ENCODE results near the gene GUCY2C.

GUCY2C gene

DNA sequence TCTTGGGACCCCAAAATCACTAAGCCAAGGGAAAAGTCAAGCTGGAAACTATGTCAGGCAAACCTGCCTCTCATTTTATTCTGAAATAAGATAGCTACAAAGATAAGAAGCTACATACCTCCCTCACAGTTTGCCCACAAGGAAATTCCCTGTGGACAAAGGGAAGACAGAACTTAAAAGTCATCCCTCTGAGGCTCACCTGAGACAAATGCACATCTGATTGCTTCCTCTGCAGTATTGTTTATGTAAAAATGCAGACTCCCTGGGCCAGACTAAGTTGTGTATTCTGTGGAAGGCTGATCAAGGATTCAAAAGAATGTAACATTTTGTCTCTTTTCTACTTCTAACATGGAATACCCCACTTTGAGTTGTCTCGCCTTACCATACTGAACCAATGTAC, 126.2 kb downstream of the GUCY2C start:
- H3K9ac ChIP-seq = no peak overlapping the region
- H3K4me2 ChIP-seq = no peak overlapping the region
- no peak overlapping the region for H3K4me3 ChIP-seq (IDR thresholded peaks at IDR 0.05; ENCODE audit: insufficient read depth, low read depth, low read length)
- H3K4me1 ChIP-seq (ENCODE audit: low read depth, poor library complexity, severe bottlenecking) = no peaks in the 10 kb centered on the region
- H2AFZ ChIP-seq (ENCODE audit: low read depth) = no peak overlapping the region
- no peaks in the 10 kb centered on the region for H3K27me3 ChIP-seq (ENCODE audit: insufficient read depth, low read depth)
- H3K79me2 ChIP-seq (ENCODE audit: insufficient read depth, low read depth) = no peaks in the 10 kb centered on the region
- H3K36me3 ChIP-seq (ENCODE audit: insufficient read depth) = no peaks in the 10 kb centered on the region
- H3K27ac ChIP-seq = no peak overlapping the region
- H4K20me1 ChIP-seq (ENCODE audit: insufficient read depth) = no peaks in the 10 kb centered on the region
- TF ChIP-seq, protein P1, sequence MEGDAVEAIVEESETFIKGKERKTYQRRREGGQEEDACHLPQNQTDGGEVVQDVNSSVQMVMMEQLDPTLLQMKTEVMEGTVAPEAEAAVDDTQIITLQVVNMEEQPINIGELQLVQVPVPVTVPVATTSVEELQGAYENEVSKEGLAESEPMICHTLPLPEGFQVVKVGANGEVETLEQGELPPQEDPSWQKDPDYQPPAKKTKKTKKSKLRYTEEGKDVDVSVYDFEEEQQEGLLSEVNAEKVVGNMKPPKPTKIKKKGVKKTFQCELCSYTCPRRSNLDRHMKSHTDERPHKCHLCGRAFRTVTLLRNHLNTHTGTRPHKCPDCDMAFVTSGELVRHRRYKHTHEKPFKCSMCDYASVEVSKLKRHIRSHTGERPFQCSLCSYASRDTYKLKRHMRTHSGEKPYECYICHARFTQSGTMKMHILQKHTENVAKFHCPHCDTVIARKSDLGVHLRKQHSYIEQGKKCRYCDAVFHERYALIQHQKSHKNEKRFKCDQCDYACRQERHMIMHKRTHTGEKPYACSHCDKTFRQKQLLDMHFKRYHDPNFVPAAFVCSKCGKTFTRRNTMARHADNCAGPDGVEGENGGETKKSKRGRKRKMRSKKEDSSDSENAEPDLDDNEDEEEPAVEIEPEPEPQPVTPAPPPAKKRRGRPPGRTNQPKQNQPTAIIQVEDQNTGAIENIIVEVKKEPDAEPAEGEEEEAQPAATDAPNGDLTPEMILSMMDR (conservative IDR thresholded peaks at IDR 0.05; ENCODE audit: low read depth, low read length) = no peak

DNA sequence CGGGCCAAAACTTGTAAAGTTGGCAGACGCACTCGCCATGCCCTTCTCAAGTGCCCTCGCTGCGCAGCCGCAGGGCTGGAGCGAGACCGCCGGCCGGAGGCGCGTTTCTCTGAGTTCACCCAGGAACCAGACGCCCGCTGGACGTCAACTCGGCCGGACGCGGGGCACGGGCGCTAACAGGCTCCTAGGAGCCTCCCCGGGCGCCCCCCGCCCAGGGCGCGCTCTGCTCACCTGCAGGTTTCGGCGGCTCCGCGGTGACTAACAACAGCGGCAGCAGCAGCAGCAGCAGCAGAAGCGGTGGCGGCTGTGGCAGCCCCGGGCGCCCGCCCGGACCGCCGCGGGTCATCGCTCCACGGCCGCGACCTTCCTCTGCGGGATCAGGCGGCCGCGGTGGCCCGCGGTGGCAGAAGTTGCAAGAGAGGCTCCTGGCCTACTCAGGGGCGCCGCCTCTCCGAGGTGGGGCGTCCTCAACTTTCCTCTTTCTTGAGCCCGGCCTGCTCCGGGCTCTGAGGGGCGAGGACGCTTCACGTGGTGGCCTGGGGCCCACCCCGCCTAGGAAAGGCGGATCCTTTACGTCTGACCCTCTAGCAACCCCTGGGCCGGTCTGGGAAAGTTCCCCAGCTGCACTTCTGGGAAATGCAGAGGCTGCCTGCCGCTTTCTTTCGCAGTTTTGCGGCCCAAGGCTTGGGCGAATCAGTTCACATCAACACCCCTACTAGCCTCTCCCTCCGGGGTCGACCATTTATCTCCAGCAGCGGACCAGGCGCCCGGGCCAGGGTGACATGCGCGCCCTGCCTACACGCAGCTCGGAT, 128.8 kb downstream of the GUCY2C start, which contains the start of gene PLBD1:
TSS of gene PLBD1 (minus strand) at position 533 of the 812 bp plus-strand sequence. CDS start at position 346, 187 bp downstream.
- H3K4me2 ChIP-seq = no peak within 1 kb of the TSS
- no peak within 1 kb of the TSS for H3K27ac ChIP-seq
- no peak within 1 kb of the TSS for H3K4me3 ChIP-seq (IDR thresholded peaks at IDR 0.05; ENCODE audit: insufficient read depth, low read depth, low read length)
- H3K4me1 ChIP-seq (ENCODE audit: low read depth, poor library complexity, severe bottlenecking) = no peaks in the 10 kb centered on the region
- TF ChIP-seq, protein P1 (conservative IDR thresholded peaks at IDR 0.05; ENCODE audit: low read depth, low read length) = no peak
- H3K27me3 ChIP-seq (ENCODE audit: insufficient read depth, low read depth) = no peaks in the 10 kb centered on the region
- no peaks in the 10 kb centered on the region for H3K79me2 ChIP-seq (ENCODE audit: insufficient read depth, low read depth)
- no peaks in the 10 kb centered on the region for H4K20me1 ChIP-seq (ENCODE audit: insufficient read depth)
- no peaks in the 10 kb centered on the region for H3K36me3 ChIP-seq (ENCODE audit: insufficient read depth)
- H3K9ac ChIP-seq = no peak within 1 kb of the TSS
- H2AFZ ChIP-seq (ENCODE audit: low read depth) = no peak within 1 kb of the TSS

GRCh38 chr12:14564336-14564959, 132.0 kb downstream of the GUCY2C start:
- H4K20me1 ChIP-seq (ENCODE audit: insufficient read depth) = no peaks in the 10 kb centered on the region

DNA sequence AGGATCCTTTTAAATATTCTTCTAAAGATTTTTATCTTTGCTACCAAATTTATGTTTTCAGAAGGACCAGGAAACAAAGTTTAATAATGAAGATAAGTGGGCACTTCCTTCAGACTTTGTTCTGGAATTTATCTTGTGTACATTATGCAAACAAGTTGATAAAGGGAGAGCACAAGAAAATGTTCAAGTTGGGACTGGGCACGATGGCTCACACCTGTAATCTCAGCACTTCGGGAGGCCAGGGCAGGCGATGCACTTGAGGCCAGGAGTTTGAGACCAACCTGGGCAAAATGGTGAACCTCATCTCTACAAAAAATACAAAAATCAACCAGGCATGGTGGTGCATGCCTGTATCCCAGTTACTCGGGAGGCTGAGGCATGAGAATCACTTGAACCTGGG, 133.4 kb downstream of the GUCY2C start:
- TF ChIP-seq, protein P1 (conservative IDR thresholded peaks at IDR 0.05; ENCODE audit: low read depth, low read length) = no peak
- Histone ChIP-seq H3K27me3 (ENCODE audit: insufficient read depth, low read depth) (no peaks in the 10 kb centered on the region), H2AFZ (ENCODE audit: low read depth) (no peak overlapping the region), H3K79me2 (ENCODE audit: insufficient read depth, low read depth) (no peaks in the 10 kb centered on the region), H3K36me3 (ENCODE audit: insufficient read depth) (no peaks in the 10 kb centered on the region), H3K9ac (no peak overlapping the region), H4K20me1 (ENCODE audit: insufficient read depth) (no peaks in the 10 kb centered on the region), H3K4me3 (IDR thresholded peaks at IDR 0.05; ENCODE audit: insufficient read depth, low read depth, low read length) (no peak overlapping the region), H3K4me1 (ENCODE audit: low read depth, poor library complexity, severe bottlenecking) (no peaks in the 10 kb centered on the region), H3K4me2 (no peak overlapping the region), H3K27ac (no peak overlapping the region)

More at GRCh38 chr12:14564336-14564959, 132.0 kb downstream of the GUCY2C start:
- Histone ChIP-seq H3K9ac (no peak overlapping the region), H3K36me3 (ENCODE audit: insufficient read depth) (no peaks in the 10 kb centered on the region), H3K79me2 (ENCODE audit: insufficient read depth, low read depth) (no peaks in the 10 kb centered on the region), H2AFZ (ENCODE audit: low read depth) (no peak overlapping the region), H3K4me3 (IDR thresholded peaks at IDR 0.05; ENCODE audit: insufficient read depth, low read depth, low read length) (no peak overlapping the region), H3K4me2 (no peak overlapping the region), H3K4me1 (ENCODE audit: low read depth, poor library complexity, severe bottlenecking) (no peaks in the 10 kb centered on the region), H3K27ac (no peak overlapping the region), H3K27me3 (ENCODE audit: insufficient read depth, low read depth) (no peaks in the 10 kb centered on the region)
- TF ChIP-seq, protein P1 (conservative IDR thresholded peaks at IDR 0.05; ENCODE audit: low read depth, low read length) = no peak

All from KMS-11 (cell line).